Glutamatergic neuron (in vitro differentiated cells): ENCODE data around the gene CD209. TPM values are rescaled to one million over a fixed set of nuclear protein-coding genes. Genes with fewer than 3 reads are reported as not detected.

Experiments used
- DNase-seq: peaks from one replicate; pipeline ENCODE4 v3.0.0; 2022
- H3K27ac Mint-ChIP-seq: one replicate; pipeline ENCODE4 v1.8.0; 2020; ENCODE audit warnings: mild to moderate bottlenecking, mixed read lengths, inconsistent platforms; ENCODE audit not compliant: unreplicated experiment
- H3K27me3 Mint-ChIP-seq: one replicate; pipeline ENCODE4 v1.8.0; 2020; ENCODE audit warnings: mild to moderate bottlenecking, moderate library complexity, mixed read lengths, inconsistent platforms; ENCODE audit not compliant: unreplicated experiment
- H3K36me3 Mint-ChIP-seq: one replicate; pipeline ENCODE4 v1.8.0; 2020; ENCODE audit warnings: mild to moderate bottlenecking, mixed read lengths, inconsistent platforms; ENCODE audit not compliant: unreplicated experiment
- H3K4me1 Mint-ChIP-seq: one replicate; pipeline ENCODE4 v1.8.0; 2020; ENCODE audit warnings: mild to moderate bottlenecking, low read depth, mixed read lengths, inconsistent platforms; ENCODE audit not compliant: unreplicated experiment
- H3K4me3 Mint-ChIP-seq: one replicate; pipeline ENCODE4 v1.8.0; 2020; ENCODE audit warnings: mild to moderate bottlenecking, mixed read lengths, inconsistent platforms; ENCODE audit not compliant: unreplicated experiment
- H3K9me3 Mint-ChIP-seq: one replicate; pipeline ENCODE4 v1.8.0; 2020; ENCODE audit warnings: mild to moderate bottlenecking, moderate library complexity, mixed read lengths, inconsistent platforms; ENCODE audit not compliant: unreplicated experiment
- CTCF ChIP-seq: fragments of 200-600 bp; sonication (generic); IDR thresholded peaks from one replicate; pipeline ENCODE4 v1.5.0; 2021; ENCODE audit not compliant: partially characterized antibody, unreplicated experiment
- total RNA-seq: library from RNA; stranded (reverse); fragmentation: NEBNext Ultra II Directional; extraction: Animal tissue kit (Norgen Biotek cat#: 25700); gene quantifications from one replicate; pipeline ENCODE4 v1.2.1, GENCODE V29; 2021; ENCODE audit not compliant: unreplicated experiment

The CD209 gene
- total RNA-seq, 1 donor from 2014 or later: not detected

- H3K4me3 Mint-ChIP-seq: no peak overlapping the region
- H3K36me3 Mint-ChIP-seq: peaks cover 4% of the 10 kb centered on the region
- DNase-seq: no peak
- H3K27me3 Mint-ChIP-seq: peaks cover 2% of the 10 kb centered on the region
- H3K9me3 Mint-ChIP-seq: peaks cover 4% of the 10 kb centered on the region
- H3K4me1 Mint-ChIP-seq: peaks cover 8% of the 10 kb centered on the region
- no peak for TF ChIP-seq CTCF
- peak overlapping the region; percentile 26 for H3K27ac Mint-ChIP-seq
Measured at GRCh38 chr19:7779631-7780486, 32.5 kb upstream of the CD209 start.

- H3K27me3 Mint-ChIP-seq: peaks cover 2% of the 10 kb centered on the region
- no peak for TF ChIP-seq CTCF
- H3K4me1 Mint-ChIP-seq: peaks cover 8% of the 10 kb centered on the region
- H3K36me3 Mint-ChIP-seq: peaks cover 4% of the 10 kb centered on the region
- peak overlapping the region; percentile 50 for H3K4me3 Mint-ChIP-seq
- DNase-seq: no peak
- H3K27ac Mint-ChIP-seq: peak overlapping the region; percentile 53
- H3K9me3 Mint-ChIP-seq: peaks cover 2% of the 10 kb centered on the region
Measured at GRCh38 chr19:7778081-7778480, 30.7 kb upstream of the CD209 start.

- no peak overlapping the region for H3K4me3 Mint-ChIP-seq
- TF ChIP-seq CTCF: no peak
- peaks cover 4% of the 10 kb centered on the region for H3K36me3 Mint-ChIP-seq
- DNase-seq: no peak
- peaks cover 2% of the 10 kb centered on the region for H3K27me3 Mint-ChIP-seq
- peaks cover 8% of the 10 kb centered on the region for H3K4me1 Mint-ChIP-seq
- H3K27ac Mint-ChIP-seq: no peak overlapping the region
- peaks cover 2% of the 10 kb centered on the region for H3K9me3 Mint-ChIP-seq
Measured at GRCh38 chr19:7775761-7776160, 28.4 kb upstream of the CD209 start.

GRCh38 chr19:7773841-7774240 lies 26.5 kb upstream of the CD209 start:
- Mint-ChIP-seq H3K9me3 (peaks cover 8% of the 10 kb centered on the region), H3K36me3 (peaks cover 4% of the 10 kb centered on the region), H3K27me3 (peaks cover 2% of the 10 kb centered on the region), H3K4me1 (peaks cover 15% of the 10 kb centered on the region), H3K4me3 (no peak overlapping the region), H3K27ac (no peak overlapping the region)
- TF ChIP-seq CTCF: no peak
- no peak for DNase-seq

GRCh38 chr19:7772752-7773291 lies 25.5 kb upstream of the CD209 start:
- peaks cover 11% of the 10 kb centered on the region for H3K4me1 Mint-ChIP-seq
- H3K9me3 Mint-ChIP-seq: peaks cover 10% of the 10 kb centered on the region
- peaks cover 4% of the 10 kb centered on the region for H3K36me3 Mint-ChIP-seq
- TF ChIP-seq CTCF: no peak
- no peak overlapping the region for H3K27ac Mint-ChIP-seq
- DNase-seq: no peak
- H3K4me3 Mint-ChIP-seq: no peak overlapping the region
- H3K27me3 Mint-ChIP-seq: peaks cover 4% of the 10 kb centered on the region
